ENCODE results near the gene TLR9. TPM values are rescaled to one million over a fixed set of nuclear protein-coding genes. Genes with fewer than 3 reads are reported as not detected.

The TLR9 gene
- total and polyA plus RNA-seq, 9 of the 15 experiments (the other 6 are each of a cell fraction or from before 2014, with no cell fraction given): not detected

- TF ChIP-seq NEUROD1 (IDR thresholded peaks at IDR 0.05; ENCODE audit: borderline replicate concordance, low read depth, low read length, partially characterized antibody): no peak
- TF ChIP-seq, protein P1, sequence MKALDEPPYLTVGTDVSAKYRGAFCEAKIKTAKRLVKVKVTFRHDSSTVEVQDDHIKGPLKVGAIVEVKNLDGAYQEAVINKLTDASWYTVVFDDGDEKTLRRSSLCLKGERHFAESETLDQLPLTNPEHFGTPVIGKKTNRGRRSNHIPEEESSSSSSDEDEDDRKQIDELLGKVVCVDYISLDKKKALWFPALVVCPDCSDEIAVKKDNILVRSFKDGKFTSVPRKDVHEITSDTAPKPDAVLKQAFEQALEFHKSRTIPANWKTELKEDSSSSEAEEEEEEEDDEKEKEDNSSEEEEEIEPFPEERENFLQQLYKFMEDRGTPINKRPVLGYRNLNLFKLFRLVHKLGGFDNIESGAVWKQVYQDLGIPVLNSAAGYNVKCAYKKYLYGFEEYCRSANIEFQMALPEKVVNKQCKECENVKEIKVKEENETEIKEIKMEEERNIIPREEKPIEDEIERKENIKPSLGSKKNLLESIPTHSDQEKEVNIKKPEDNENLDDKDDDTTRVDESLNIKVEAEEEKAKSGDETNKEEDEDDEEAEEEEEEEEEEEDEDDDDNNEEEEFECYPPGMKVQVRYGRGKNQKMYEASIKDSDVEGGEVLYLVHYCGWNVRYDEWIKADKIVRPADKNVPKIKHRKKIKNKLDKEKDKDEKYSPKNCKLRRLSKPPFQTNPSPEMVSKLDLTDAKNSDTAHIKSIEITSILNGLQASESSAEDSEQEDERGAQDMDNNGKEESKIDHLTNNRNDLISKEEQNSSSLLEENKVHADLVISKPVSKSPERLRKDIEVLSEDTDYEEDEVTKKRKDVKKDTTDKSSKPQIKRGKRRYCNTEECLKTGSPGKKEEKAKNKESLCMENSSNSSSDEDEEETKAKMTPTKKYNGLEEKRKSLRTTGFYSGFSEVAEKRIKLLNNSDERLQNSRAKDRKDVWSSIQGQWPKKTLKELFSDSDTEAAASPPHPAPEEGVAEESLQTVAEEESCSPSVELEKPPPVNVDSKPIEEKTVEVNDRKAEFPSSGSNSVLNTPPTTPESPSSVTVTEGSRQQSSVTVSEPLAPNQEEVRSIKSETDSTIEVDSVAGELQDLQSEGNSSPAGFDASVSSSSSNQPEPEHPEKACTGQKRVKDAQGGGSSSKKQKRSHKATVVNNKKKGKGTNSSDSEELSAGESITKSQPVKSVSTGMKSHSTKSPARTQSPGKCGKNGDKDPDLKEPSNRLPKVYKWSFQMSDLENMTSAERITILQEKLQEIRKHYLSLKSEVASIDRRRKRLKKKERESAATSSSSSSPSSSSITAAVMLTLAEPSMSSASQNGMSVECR (CRISPR knock-in tag; IDR thresholded peaks at IDR 0.05): no peak
These were observed 49.8 kb downstream of the TLR9 start (continued) for GRCh38 chr3:52175416-52176179.

GRCh38 chr3:52174896-52175295 is 50.5 kb downstream of the TLR9 start:
- ATAC-seq (peak; percentile 78), DNase-seq (ENCODE audit: extremely low read depth in 1 of 4, low spot score in 3 of 4) (peak in 1 of 4 experiments; percentile 52), FAIRE-seq (no peak)
- Histone ChIP-seq H3K36me3 (ENCODE audit: control insufficient read depth, insufficient read depth, low read length) (no peaks in the 10 kb centered on the region), H3K4me2 (ENCODE audit: insufficient read depth, low read length) (peak overlapping the region; percentile 17; the same call in 1 of the 2 replicates), H3K4me1 (replicated peaks in 1 of 2; ENCODE audit: control insufficient read depth in 2 of 2, insufficient read depth in 2 of 2, low read length in 2 of 2) (peaks cover 8 to 23% of the 10 kb centered on the region in 2 experiments; a peak in 4 of 5 replicates), H2AFZ (ENCODE audit: low read depth, low read length) (0 out of 2 replicates have a peak overlapping the region, but pooled peaks have one; percentile 5), H3K27ac (ENCODE audit: extremely low read depth, low read depth, low read length) (no peak overlapping the region), H3K9ac (ENCODE audit: insufficient read depth in 1 of 2, low read depth in 2 of 2, low read length in 2 of 2) (peak overlapping the region in 1 of 2 experiments; percentile 57; a peak in 2 of 4 replicates), H3K9me3 (replicated peaks; ENCODE audit: control insufficient read depth, insufficient read depth, low read depth, low read length) (no peaks in the 10 kb centered on the region), H4K20me1 (replicated peaks; ENCODE audit: control insufficient read depth, insufficient read depth, low read length) (no peaks in the 10 kb centered on the region), H3K4me3 (no peak overlapping the region), H3K79me2 (ENCODE audit: control insufficient read depth, insufficient read depth, low read length) (no peaks in the 10 kb centered on the region), H3K27me3 (ENCODE audit: control insufficient read depth in 2 of 2, insufficient read depth in 2 of 2, low read length in 2 of 2) (no peaks in the 10 kb centered on the region), H3K9me1 (ENCODE audit: control insufficient read depth, insufficient read depth, low read length) (no peaks in the 10 kb centered on the region)
- 12% methylated on average over 6 of the region's 9 CpGs for WGBS (ENCODE audit: insufficient coverage, low coverage, missing lambda C conversion rate)
- no TSS peak for BruUV-seq (replicated peaks)
- intact Hi-C loops (cut with micrococcal nuclease) (no loop called here), in situ Hi-C loops (cut with MboI) (no loop called here)
- CTCF ChIA-PET (ENCODE audit: low intra/inter-chr PET ratio): no interaction called here
- POLR2A ChIA-PET: interaction anchor here (0.6 to 1.0 kb wide), 6 partner anchors 12 to 179 kb away, joined by 3 to 4 read pairs (median 3); partner anchors contain the start of gene RPL29
- TF ChIP-seq RCOR1 (IDR thresholded peaks at IDR 0.05; ENCODE audit: borderline replicate concordance in 1 of 2, low read depth in 2 of 2, low read length in 2 of 2): peak in 1 of 2 experiments; percentile 64; a peak in 1 of 4 replicates
- 0 out of 2 replicates have a peak, but pooled peaks have one; percentile 21 for TF ChIP-seq MAFF (IDR thresholded peaks at IDR 0.05; ENCODE audit: low read length)
- TF ChIP-seq BRCA1 (IDR thresholded peaks at IDR 0.05): no peak
- TF ChIP-seq BRCA1 (CRISPR knock-in tag; IDR thresholded peaks at IDR 0.05): no peak
- TF ChIP-seq CREM (IDR thresholded peaks at IDR 0.05; ENCODE audit: low read depth): peak; percentile 30; the same call in 1 of the 2 replicates
- peak; percentile 94 for TF ChIP-seq C11orf30 (IDR thresholded peaks at IDR 0.05; ENCODE audit: low read depth)
- TF ChIP-seq SRSF9 (IDR thresholded peaks at IDR 0.05; ENCODE audit: borderline replicate concordance, low read depth, low read length): no peak
- TF ChIP-seq MAFK (IDR thresholded peaks at IDR 0.05; ENCODE audit: low read length): peak; percentile 69
- peak; percentile 90 for TF ChIP-seq MAFG (tag; conservative IDR thresholded peaks at IDR 0.05)
- TF ChIP-seq ATF1 (CRISPR knock-in tag; IDR thresholded peaks at IDR 0.05): no peak
- TF ChIP-seq ATF1 (tag; IDR thresholded peaks at IDR 0.05): peak; percentile 50; the same call in 1 of the 2 replicates
- no peak for TF ChIP-seq ZNF124 (CRISPR knock-in tag; IDR thresholded peaks at IDR 0.05)
- peak; percentile 73; the same call in 1 of the 2 replicates for TF ChIP-seq CTBP1 (IDR thresholded peaks at IDR 0.05; ENCODE audit: borderline replicate concordance)
- no peak for TF ChIP-seq MITF (IDR thresholded peaks at IDR 0.05)
- TF ChIP-seq MTA2 (IDR thresholded peaks at IDR 0.05; ENCODE audit: low read depth): no peak

Data from K562 (cell line).